ENCODE results near the gene PAX9. TPM values are rescaled to one million over a fixed set of nuclear protein-coding genes. Genes with fewer than 3 reads are reported as not detected.
"Not testable (repeated sequence)": the region's sequence is repeated elsewhere in the genome, so short reads cannot be mapped to it uniquely, and the experiment has no call there.

Gene PAX9
- total RNA-seq, 1 donor from 2014 or later: not detected

DNA sequence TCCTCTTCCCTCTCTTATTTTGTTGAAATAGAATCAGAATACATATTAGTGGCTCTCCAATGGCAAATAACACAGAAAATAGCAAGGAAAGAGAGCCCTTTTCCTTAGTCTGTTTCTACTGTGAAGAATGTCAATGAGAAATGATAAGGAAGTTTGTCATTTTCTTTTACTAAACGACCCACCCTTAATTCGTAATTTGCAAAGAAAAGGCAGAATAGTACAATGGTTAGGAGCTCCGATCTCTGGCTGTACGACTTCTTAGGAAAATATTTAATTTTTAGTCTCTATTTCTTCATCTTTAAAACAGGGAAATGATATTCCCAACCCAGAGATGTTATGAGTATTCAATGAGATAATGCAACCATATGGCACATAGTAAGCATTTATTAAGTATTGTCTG is 6.0 kb downstream of the PAX9 start:
- FAIRE-seq: no peak

DNA sequence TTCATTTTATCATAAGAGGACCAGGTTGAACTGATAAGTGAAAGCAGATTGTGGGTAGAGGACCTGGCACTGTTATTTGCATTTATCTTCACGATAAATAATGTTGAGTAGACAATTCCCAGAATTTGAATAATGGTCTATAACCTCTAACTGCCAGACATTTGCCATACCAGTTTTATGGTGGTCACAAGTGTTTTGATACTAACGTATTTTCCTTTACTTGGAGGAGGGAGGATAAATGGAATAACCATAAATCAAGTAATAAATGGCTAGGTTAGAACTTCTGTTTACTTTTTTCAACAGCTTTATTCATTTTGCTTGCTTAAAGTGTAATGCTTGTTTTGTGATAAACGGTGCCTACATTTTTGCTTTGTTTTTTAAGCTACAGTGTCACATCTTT is 9.5 kb downstream of the PAX9 start:
- DNase-seq (ENCODE audit: low spot score in 2 of 2): no peak
- FAIRE-seq: no peak

More for the DNA sequence above, 6.0 kb downstream of the PAX9 start:
- DNase-seq (ENCODE audit: low spot score in 2 of 2): no peak

DNA sequence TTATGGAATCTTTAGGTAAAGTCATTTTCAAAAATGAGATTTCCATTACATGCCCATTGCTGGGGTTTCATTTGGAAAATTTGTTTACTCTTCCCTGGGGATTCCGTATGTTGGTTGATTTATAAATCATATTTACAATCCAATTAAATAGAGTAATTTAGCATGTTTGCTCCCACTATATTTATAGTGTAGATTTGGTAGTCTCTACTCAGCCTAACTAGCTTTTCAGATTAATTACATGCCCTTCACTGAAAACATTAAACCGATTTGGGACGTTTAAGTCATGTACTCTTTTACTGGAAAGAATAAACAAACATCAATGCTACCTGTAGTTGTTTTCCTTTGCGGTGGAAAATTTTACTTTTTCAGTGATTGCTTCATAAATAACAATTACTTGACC is 10.4 kb downstream of the PAX9 start:
- DNase-seq (ENCODE audit: low spot score in 2 of 2): no peak
- FAIRE-seq: no peak

GRCh38 chr14:36674659-36675058 is 13.0 kb downstream of the PAX9 start:
- DNase-seq (ENCODE audit: low spot score in 2 of 2) (no peak), FAIRE-seq (no peak)

GRCh38 chr14:36675581-36675980 is 13.9 kb downstream of the PAX9 start:
- DNase-seq (ENCODE audit: low spot score in 2 of 2): no peak
- no peak for FAIRE-seq

DNA sequence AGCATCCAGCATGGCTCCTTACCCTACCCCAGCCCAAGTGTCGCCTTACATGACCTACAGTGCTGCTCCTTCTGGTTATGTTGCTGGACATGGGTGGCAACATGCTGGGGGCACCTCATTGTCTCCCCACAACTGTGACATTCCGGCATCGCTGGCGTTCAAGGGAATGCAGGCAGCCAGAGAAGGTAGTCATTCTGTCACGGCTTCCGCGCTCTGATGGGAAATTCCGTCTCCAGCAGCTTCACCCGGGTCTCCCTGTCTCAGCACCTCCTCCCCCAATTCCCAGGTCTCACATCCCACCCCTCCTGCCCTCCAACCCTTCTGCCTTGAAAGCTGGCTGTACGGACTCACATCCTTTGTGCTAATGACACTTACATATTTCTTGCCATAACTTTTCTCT is 14.6 kb downstream of the PAX9 start:
- DNase-seq (ENCODE audit: low spot score in 2 of 2): no peak
- FAIRE-seq: no peak

DNA sequence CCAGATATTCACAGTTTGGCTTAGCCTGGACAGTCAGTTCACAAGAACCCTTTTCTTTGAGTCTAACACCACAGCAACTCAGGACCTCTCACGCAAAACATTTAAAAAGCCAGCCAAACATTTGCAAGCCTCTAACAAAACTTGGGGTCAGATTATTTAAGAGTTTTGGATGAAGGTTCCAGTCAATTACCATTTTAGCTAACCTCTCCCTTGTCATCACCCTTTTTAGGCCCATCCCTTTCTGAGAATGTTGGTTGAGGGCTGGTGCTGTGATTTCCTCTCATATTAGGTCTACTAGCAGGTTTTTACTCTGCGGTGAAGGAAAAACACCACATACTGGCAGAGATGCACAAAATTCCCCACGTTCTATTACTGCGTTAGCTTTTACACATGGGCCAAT is 20.7 kb downstream of the PAX9 start:
- FAIRE-seq: no peak

GRCh38 chr14:36683083-36683724 is 21.5 kb downstream of the PAX9 start:
- FAIRE-seq (no peak), DNase-seq (ENCODE audit: low spot score in 2 of 2) (no peak)

More for the DNA sequence above, 20.7 kb downstream of the PAX9 start:
- no peak for DNase-seq (ENCODE audit: low spot score in 2 of 2)

GRCh38 chr14:36684946-36685345 is 23.3 kb downstream of the PAX9 start:
- no peak for FAIRE-seq
- DNase-seq (ENCODE audit: low spot score in 2 of 2): no peak

GRCh38 chr14:36690311-36691040 is 28.8 kb downstream of the PAX9 start:
- FAIRE-seq (no peak), DNase-seq (ENCODE audit: low spot score in 2 of 2) (no peak)

GRCh38 chr14:36699420-36699819 is 37.8 kb downstream of the PAX9 start:
- not testable (repeated sequence) for FAIRE-seq; DNase-seq (ENCODE audit: low spot score in 2 of 2)

- no peak for DNase-seq (ENCODE audit: low spot score in 2 of 2)
- no peak for FAIRE-seq
Observed at GRCh38 chr14:36700651-36701050, 39.0 kb downstream of the PAX9 start.

DNA sequence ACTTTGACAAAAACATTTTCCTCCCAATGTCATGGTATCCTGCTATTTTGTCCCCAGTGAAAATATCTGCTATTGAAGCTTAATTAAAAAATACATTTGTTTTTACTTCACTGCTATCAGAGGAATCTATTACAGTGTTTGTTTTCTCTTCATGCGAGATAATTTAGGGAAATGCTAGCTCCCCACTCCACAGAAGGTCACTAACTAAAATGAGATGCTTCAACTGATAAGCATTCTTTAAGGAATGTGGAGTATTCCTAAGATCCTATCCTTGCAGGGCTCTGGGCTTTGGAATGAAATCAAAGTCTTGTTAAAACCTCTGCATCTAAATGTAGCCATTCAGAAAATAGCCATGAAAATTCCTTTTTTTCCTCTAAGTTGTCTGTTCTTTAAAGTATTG is 39.5 kb downstream of the PAX9 start:
- no peak for DNase-seq (ENCODE audit: low spot score in 2 of 2)
- FAIRE-seq: no peak

- FAIRE-seq (no peak), DNase-seq (ENCODE audit: low spot score in 2 of 2) (no peak)
Observed at GRCh38 chr14:36702474-36702873, 40.8 kb downstream of the PAX9 start.

DNA sequence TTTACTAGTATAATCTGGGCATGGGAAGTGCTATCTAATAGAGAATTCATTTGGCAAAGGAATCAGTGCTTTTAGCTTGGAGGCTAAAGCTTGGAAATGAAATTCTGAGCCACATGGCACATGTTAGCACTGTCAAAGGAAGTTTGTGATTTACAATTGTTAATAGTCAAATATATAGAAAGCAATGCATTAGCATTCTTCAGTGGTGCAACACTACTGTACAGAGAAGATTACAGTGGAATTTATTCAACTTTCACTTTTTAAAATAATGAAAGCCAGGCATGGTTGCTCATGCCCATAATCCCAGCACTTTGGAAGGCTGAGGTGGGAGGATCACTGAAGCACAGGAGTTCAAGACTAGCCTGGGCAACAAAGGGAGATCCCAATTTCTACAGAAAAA is 45.9 kb downstream of the PAX9 start:
- FAIRE-seq (no peak), DNase-seq (ENCODE audit: low spot score in 2 of 2) (no peak)

GRCh38 chr14:36713960-36714703 is 52.5 kb downstream of the PAX9 start:
- DNase-seq (ENCODE audit: low spot score in 2 of 2): no peak
- no peak for FAIRE-seq

GRCh38 chr14:36716614-36717184 is 55.0 kb downstream of the PAX9 start:
- DNase-seq (ENCODE audit: low spot score in 2 of 2) (no peak), FAIRE-seq (no peak)

DNA sequence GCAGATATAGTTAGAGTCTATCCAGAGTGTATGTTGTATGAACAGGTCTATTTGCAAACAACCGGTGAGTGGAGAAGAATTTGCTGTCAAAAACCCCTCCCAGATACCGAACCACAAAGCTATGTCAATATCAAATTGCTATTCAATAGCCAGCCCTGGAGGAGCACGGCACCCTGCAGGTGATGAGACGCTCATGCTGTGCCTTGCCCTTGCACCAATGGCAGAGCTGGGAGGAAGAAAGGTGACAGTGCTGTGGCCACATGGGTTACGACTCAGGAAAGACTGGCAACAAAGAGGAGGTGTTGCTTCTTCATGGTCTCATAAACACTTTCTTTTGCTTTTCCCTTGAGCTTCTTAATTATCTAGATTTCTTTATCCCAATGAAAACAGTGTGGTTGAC is 55.7 kb downstream of the PAX9 start:
- FAIRE-seq: no peak
- no peak for DNase-seq (ENCODE audit: low spot score in 2 of 2)

DNA sequence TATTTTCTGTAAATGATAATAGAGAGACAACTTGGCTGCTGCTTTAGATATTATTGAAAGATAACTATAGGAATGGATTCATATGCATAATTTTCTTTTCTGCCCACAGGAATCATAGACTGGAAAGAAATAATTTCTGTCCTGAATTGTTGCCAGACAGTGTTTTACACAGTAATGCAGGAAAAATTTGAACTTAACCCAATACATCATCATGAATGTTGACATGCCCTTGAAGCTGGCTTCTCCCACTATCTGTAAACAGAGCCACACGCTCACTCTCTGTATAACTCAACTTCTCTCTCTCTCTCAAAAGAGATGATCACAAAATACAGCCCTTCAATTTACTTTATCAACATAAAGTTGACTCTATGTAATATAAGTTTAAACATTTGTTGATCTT is 56.6 kb downstream of the PAX9 start:
- no peak for DNase-seq (ENCODE audit: low spot score in 2 of 2)

DNA sequence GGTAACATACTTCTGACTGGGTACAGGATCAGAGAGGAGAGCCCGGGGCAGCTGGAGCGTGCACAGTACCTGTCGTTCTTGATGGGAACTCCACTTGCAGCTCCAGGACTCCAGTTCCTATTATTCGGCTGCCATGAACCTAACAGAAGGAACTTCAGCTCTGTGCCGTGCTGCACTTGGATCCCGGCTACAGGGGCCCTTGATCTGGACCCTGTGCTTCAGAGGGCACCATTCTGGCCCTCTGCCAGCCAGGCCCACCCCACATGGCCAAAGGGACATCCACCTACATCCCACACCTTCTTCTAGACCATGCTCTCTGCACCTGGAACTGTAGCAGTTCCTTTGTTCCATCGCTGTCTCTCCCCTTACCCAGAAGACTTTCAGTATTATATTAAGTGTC is 58.2 kb downstream of the PAX9 start:
- FAIRE-seq: no peak
- DNase-seq (ENCODE audit: low spot score in 2 of 2): no peak

More for the DNA sequence above, 56.6 kb downstream of the PAX9 start:
- FAIRE-seq: no peak

DNA sequence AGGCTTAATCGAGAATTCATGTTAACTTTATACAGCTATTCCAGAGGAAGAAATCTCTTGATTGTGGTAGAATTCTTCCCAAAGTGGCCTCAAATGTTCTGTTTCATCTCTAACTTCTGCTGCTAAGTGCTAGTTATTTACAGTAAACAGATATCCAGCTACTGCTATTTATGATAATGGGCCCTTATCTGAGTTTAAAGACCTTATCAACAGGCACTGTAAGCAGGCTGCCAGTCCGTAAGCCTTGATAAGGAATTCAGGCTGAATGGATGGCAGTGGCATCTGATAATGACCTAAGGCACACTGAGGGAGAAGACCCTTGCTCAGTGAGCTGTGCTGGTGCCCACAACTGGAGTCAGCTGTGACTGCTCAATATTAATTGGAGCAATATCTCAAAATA is 59.0 kb downstream of the PAX9 start:
- FAIRE-seq: no peak
- DNase-seq (ENCODE audit: low spot score in 2 of 2): no peak

All from frontal cortex (tissue), 4 donors.